Activated CD8-positive, alpha-beta memory T cell treated with anti-CD3 and anti-CD28 coated beads, Interleukin-2, amount 50 U/mL, for 24 hours (primary cell): ENCODE data around the gene ITK.
"Not testable (repeated sequence)": the region's sequence is repeated elsewhere in the genome, so short reads cannot be mapped to it uniquely, and the experiment has no call there.

Experiments
- DNase-seq: peaks from one replicate; pipeline ENCODE4 v3.0.0-alpha.2; 2020; ENCODE audit errors: extremely low read depth

ITK gene

DNA sequence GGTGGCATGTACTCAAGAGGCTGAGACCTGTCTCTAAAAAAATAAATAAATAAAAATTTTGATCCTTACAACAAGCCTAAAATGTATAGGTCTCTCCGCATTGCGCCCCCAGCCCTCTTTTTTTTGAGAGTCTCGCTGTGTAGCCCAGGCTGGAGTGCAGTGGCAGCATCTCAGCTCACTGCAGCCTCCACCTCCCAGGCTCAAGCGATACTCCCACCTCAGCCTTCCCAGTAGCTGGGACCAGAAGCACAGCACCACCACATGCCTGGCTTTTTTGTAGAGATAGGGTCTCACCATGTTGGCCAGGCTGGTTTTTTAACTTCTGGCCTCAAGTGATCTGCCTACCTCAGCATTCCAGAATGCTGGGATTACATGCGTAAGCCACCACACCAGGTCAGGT is 12.4 kb upstream of the ITK start:
- DNase-seq, result no peak

- peak; percentile 72 for DNase-seq
These were observed 8.2 kb upstream of the ITK start for GRCh38 chr5:157172403-157172802.

GRCh38 chr5:157175071-157175612 is 5.5 kb upstream of the ITK start:
- no peak for DNase-seq

DNA sequence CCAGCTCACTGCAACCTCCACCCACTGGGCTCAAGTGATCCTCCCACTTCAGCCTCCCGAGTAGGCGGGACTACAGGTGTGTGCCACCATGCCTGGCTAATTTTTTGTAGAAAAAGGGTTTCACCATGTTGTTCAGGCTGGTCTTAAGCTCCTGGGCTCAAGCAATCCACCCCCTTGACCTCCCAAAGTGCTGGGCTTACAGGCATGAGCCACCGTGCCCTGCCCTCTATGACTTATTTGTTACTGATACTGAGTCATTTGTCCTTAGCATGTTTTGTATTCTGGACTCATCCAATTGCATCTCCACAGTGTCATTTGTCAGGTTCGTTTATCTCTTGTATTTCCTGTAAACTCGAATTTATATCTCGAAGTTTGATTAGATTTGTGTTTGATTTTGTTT is 2.7 kb upstream of the ITK start:
- DNase-seq, result no peak

DNA sequence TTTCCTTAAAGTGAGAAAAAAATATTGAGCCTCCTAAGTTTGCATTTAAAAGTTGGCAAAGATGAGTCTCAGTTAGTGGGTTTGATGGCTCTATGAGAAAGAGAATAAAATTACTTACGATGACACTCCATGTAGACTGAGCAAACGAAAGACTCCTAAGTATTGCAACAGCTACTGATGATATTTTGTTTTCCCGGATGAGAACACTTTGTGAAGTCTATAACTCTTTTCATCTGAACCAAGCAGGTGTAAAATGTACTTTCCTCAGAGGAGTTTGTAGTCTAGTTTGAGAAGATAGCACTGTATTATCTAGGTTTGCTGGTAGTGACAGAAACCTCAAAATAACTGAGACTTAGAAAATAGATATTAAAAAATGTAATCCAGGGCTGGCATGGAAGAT is 1.7 kb upstream of the ITK start:
- no peak for DNase-seq

DNA sequence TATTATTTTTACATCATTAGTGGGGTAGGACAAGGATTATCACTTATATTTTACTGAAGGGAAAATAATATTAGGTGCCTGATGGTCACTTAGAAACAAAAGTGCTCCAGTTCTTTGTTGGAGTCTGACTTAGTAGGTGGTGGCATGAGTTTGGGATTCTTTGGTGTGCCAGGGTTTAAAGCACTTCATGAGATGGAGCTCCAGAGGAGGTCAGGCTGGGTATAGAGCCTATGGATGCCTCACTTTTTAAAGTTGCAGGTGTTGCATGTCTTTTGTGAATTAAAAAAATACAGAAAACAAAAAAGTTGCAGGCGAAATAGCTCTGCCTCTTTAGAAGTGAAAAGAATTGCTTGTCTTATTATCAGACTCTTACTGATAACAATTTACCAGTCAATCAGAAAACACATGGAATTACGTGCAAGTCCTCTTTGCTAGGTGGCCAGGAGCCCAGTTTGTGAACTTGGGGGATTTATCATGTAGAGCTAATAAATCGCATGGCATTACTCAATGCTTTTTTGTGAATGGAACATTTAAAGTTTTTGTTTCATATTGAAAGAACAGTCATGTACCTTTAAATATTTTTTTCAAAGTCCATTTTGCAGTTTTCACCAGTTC is 1.6 kb downstream of the ITK start:
- DNase-seq, result no peak

- no peak for DNase-seq
These were observed 3.6 kb downstream of the ITK start for GRCh38 chr5:157184117-157184670.

DNA sequence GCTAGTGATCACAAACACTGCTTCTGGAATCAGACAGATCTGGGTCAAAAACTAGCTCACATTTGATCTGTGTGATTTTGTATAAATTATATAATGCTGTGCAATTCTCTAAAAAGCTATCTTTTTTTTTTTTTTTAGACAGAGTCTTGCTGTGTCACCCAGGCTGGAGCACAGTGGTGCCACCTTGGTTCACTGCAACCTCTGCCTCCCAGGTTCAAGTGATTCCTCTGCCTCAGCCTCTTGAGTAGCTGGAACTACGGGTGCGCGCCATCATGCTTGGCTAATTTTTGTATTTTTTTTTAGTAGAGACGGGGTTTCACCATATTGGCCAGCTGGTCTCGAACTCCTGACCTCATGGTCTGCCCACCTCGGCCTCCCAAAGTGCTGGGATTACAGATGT is 4.5 kb downstream of the ITK start:
- not testable (repeated sequence) for DNase-seq

GRCh38 chr5:157186309-157187045 is 5.8 kb downstream of the ITK start:
- no peak for DNase-seq

DNA sequence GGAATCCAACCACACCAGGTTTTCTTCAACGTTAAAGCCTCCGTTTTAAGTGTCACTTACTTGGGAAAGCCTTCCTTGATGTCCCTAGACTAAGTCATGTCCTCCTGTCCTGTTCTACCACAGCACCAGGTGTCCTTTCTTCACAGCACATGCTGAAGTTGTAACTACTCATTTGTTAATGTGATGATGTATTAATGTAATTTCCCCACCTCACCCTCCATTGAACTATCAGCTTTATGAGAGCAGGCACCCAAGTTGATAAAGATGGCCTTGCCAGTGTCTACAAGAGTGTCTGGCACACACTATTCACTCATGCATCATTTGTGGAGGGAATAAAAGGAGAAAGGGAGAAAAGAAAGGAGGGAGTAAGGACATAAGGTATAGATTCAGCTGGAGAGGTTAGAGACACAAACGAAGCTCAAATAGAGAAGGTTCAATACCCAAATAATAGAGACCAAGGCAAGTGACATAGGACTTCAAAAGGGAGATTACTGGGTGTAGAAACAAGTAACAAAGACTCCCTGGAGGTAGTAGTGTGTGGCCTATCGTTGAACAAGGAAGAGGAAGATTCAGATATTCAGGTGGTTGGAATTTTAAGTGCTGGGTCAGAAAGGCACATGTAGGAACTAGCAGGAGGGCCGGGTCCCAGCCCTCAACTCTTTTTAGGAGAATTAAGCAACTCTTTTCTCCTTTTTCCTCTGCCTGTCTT is 6.6 kb downstream of the ITK start:
- DNase-seq, result no peak

- no peak for DNase-seq
These were observed 7.6 kb downstream of the ITK start for GRCh38 chr5:157188270-157188669.

GRCh38 chr5:157189223-157189622 is 8.6 kb downstream of the ITK start:
- no peak for DNase-seq

DNA sequence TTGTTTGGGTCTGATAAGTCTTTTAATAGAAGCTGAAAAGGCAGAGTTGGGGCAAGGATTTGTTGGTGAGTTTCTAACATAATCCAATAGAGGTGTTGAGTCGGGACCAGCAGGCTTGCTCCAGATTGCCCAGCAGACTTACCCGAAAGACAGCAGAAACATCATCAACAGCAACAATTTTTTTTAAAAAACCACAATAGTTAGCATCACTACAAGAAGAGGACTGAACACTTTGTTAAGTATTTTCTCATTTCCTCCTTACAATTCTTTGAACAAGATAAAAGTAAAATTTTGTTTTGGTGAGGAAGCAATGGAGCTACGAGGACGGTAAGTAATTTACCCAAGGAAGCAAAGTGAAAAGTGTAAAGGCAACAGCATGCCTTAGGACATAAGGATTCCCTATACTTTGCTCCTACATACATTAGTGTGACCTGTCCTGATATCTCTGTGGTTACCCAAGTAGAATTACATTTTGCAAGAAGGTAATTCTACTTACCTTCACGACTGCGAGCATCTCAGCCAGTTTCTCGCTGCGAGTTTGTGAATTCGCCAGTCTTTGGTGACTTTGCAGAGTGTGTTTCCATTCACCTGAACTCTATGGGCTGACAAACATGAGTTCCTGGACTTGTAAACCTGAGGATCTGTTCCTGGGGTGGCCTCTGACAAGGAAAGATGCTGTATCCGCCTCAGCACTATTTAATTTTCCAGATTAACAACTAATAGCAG is 13.2 kb downstream of the ITK start:
- DNase-seq, result no peak

DNA sequence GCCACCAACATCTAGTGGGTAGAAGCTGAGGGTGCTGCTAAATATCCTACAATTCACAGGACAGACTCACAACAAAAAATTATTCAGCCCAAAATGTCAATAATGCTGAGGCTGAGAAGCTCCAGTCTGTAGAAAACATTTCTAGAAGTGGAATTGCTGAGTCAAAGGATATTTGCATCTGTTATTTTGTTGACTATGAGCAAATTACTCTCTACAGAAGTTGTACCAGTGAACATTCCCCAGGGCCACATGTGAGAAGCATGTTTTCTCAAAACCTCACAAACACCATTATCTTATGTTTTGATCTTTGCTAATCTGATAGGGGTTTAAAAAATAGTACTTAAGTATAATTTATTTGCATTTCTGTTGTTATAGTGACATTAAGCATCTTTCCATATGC is 15.4 kb downstream of the ITK start:
- DNase-seq, result no peak

DNA sequence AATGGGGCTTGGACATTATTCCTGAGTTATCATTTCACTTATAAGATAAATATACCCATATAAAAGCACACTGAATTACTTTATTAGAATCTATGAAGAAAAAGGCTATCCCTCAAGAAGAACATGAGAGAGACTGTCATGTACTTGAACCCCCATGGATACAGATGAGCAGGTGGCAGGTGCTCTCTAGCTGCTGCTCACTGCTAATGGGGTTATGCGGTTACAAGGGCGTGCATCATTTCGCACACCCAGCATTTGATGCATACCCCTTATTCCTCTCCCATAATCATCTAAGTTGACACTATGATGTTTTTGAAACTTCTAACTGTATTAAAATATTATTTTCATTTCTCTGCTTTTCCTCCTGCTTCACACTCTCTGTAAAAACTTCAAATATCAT is 16.4 kb downstream of the ITK start:
- no peak for DNase-seq

GRCh38 chr5:157198277-157198986 is 17.8 kb downstream of the ITK start:
- no peak for DNase-seq

DNA sequence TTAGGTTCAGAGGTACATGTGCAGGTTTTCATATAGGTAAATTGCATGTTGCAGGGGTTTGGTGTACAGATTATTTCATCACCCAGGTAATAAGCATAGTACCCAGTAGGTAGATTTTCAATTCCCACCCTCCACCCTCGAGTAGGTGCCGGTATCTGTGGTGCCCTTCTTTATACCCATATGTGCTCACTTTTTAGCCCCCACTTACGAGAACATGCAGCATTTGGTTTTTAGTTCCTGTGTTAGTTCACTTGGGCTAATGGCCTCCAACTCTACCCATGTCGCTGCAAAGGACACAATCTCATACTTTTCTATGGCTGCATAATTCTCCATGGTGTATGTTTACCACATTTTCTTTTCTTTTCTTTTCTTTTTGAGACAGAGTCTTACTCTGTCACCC is 21.2 kb downstream of the ITK start:
- DNase-seq, result no peak

GRCh38 chr5:157203417-157203816 is 22.8 kb downstream of the ITK start:
- DNase-seq, result no peak

DNA sequence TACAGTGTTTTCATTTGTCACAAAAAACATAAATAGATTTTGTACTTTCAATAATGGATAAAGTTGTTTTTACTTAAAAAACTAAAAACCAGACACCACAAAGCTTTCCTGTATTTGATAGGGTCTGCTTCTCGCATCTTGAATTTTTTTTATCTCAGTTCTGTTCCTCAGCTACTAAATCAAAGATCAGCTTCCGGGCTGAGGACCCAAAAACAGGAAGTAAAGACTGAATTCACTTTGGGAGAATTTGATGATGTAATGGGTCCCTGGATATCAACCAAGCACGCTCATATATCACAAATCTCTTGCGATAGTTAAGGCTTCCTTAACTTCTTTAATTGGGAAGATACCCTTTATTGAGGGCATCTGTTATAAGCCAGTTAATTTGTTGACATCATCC is 24.1 kb downstream of the ITK start:
- no peak for DNase-seq

GRCh38 chr5:157205708-157206107 is 25.1 kb downstream of the ITK start:
- DNase-seq, result no peak

- not testable (repeated sequence) for DNase-seq
These were observed 30.0 kb downstream of the ITK start for GRCh38 chr5:157210652-157211051.
